ENCODE data around the gene GAS2L1. TPM values are rescaled to one million over a fixed set of nuclear protein-coding genes. Genes with fewer than 3 reads are reported as not detected.

Gene GAS2L1
- total RNA-seq, 1 experiment from 2014 or later = 68.8 TPM

GRCh38 chr22:29345932-29346331, 39.5 kb downstream of the GAS2L1 start:
- POLR2A ChIA-PET = no interaction called here
- DNase-seq (ENCODE audit: low read depth, low spot score) = no peak

GRCh38 chr22:29346659-29347058, 40.2 kb downstream of the GAS2L1 start:
- POLR2A ChIA-PET = no interaction called here
- H3K4me1 ChIP-seq (ENCODE audit: control insufficient read depth, insufficient read depth, low read length) = peaks cover 4% of the 10 kb centered on the region
- BruUV-seq (replicated peaks) = no TSS peak

More at GRCh38 chr22:29345932-29346331, 39.5 kb downstream of the GAS2L1 start:
- Histone ChIP-seq H3K9me3 (ENCODE audit: control insufficient read depth, insufficient read depth, low read depth, low read length) (no peaks in the 10 kb centered on the region), H3K27me3 (ENCODE audit: control insufficient read depth, insufficient read depth, low read length) (no peaks in the 10 kb centered on the region), H3K4me3 (ENCODE audit: low read depth in 2 of 2, low read length in 2 of 2) (no peak overlapping the region), H3K4me1 (ENCODE audit: control insufficient read depth, insufficient read depth, low read length) (peaks cover 4% of the 10 kb centered on the region), H3K36me3 (ENCODE audit: control insufficient read depth, insufficient read depth, low read length) (peaks cover 7% of the 10 kb centered on the region), H3K27ac (ENCODE audit: low read length) (no peak overlapping the region)
- no peak for ATAC-seq
- CTCF ChIA-PET = no interaction called here
- in situ Hi-C loops (cut with HindIII; ENCODE audit: low pct_unique_long_range_greater_than_20kb, low sequenced_read_pairs) (no loop called here), intact Hi-C loops (cut with micrococcal nuclease; ENCODE audit: unreplicated experiment) (no loop called here)
- BruUV-seq (replicated peaks) = no TSS peak
- TF ChIP-seq REST (IDR thresholded peaks at IDR 0.05; ENCODE audit: insufficient read depth in 1 of 2, low read depth in 2 of 2, low read length in 1 of 2) = no peak
- TF ChIP-seq SIN3A (IDR thresholded peaks at IDR 0.05; ENCODE audit: borderline replicate concordance, insufficient read depth, low read depth, low read length) = no peak
- TF ChIP-seq CTCF (IDR thresholded peaks at IDR 0.05) = no peak
- TF ChIP-seq TCF7L2 (IDR thresholded peaks at IDR 0.05; ENCODE audit: low read depth, low read length) = no peak
- TF ChIP-seq POLR2AphosphoS5 (IDR thresholded peaks at IDR 0.05; ENCODE audit: low read depth, low read length) = no peak

More at GRCh38 chr22:29346659-29347058, 40.2 kb downstream of the GAS2L1 start:
- CTCF ChIA-PET = no interaction called here
- in situ Hi-C loops (cut with HindIII; ENCODE audit: low pct_unique_long_range_greater_than_20kb, low sequenced_read_pairs) = no loop called here
- intact Hi-C loops (cut with micrococcal nuclease; ENCODE audit: unreplicated experiment) = no loop called here
- DNase-seq (ENCODE audit: low read depth, low spot score) = no peak
- H3K4me3 ChIP-seq (ENCODE audit: low read depth in 2 of 2, low read length in 2 of 2) = no peak overlapping the region
- H3K27me3 ChIP-seq (ENCODE audit: control insufficient read depth, insufficient read depth, low read length) = no peaks in the 10 kb centered on the region
- ATAC-seq = no peak
- peaks cover 7% of the 10 kb centered on the region for H3K36me3 ChIP-seq (ENCODE audit: control insufficient read depth, insufficient read depth, low read length)
- TF ChIP-seq POLR2AphosphoS5 (IDR thresholded peaks at IDR 0.05; ENCODE audit: low read depth, low read length) = no peak
- no peak for TF ChIP-seq SIN3A (IDR thresholded peaks at IDR 0.05; ENCODE audit: borderline replicate concordance, insufficient read depth, low read depth, low read length)
- TF ChIP-seq TCF7L2 (IDR thresholded peaks at IDR 0.05; ENCODE audit: low read depth, low read length) = no peak
- TF ChIP-seq CTCF (IDR thresholded peaks at IDR 0.05) = no peak
- TF ChIP-seq REST (IDR thresholded peaks at IDR 0.05; ENCODE audit: insufficient read depth in 1 of 2, low read depth in 2 of 2, low read length in 1 of 2) = no peak
- H3K9me3 ChIP-seq (ENCODE audit: control insufficient read depth, insufficient read depth, low read depth, low read length) = no peaks in the 10 kb centered on the region
- H3K27ac ChIP-seq (ENCODE audit: low read length) = no peak overlapping the region
